ENCODE measurements around the gene UBASH3B. TPM values are rescaled to one million over a fixed set of nuclear protein-coding genes. Genes with fewer than 3 reads are reported as not detected.

Gene UBASH3B
- total RNA-seq, 1 donor from 2014 or later: 62.1 TPM

- Histone ChIP-seq H3K27me3 (ENCODE audit: insufficient read depth, low read length) (no peaks in the 10 kb centered on the region), H3K4me3 (ENCODE audit: insufficient read depth, low read depth, low read length) (no peak overlapping the region)
Measured at GRCh38 chr11:122659676-122660554, 4.4 kb downstream of the UBASH3B start.

GRCh38 chr11:122661182-122661945, 5.8 kb downstream of the UBASH3B start:
- FAIRE-seq (peak; percentile 79), DNase-seq (ENCODE audit: low read depth) (peak; percentile 59)
- H3K4me3 Mint-ChIP-seq (ENCODE audit: unreplicated experiment): no peak overlapping the region
- TF ChIP-seq EZH2 (IDR thresholded peaks at IDR 0.05; ENCODE audit: insufficient read depth, low read length) (no peak), CTCF (IDR thresholded peaks at IDR 0.05; ENCODE audit: insufficient read depth, low read depth, low read length) (no peak)
- H3K4me2 ChIP-seq (ENCODE audit: low read length): peak overlapping the region; percentile 53
- peaks cover 18% of the 10 kb centered on the region for H3K36me3 Mint-ChIP-seq (ENCODE audit: low read depth, unreplicated experiment)
- H3K27me3 ChIP-seq (ENCODE audit: insufficient read depth, low read length): no peaks in the 10 kb centered on the region
- H3K27me3 Mint-ChIP-seq (ENCODE audit: low read depth, unreplicated experiment): no peaks in the 10 kb centered on the region
- peaks cover 23% of the 10 kb centered on the region for H3K4me1 ChIP-seq (ENCODE audit: insufficient read depth, low read length)
- H3K36me3 ChIP-seq (ENCODE audit: insufficient read depth, low read length): peaks cover 6% of the 10 kb centered on the region
- no peak overlapping the region for H2AFZ ChIP-seq (ENCODE audit: low read depth, low read length)
- peaks cover 30% of the 10 kb centered on the region for H3K4me1 Mint-ChIP-seq (ENCODE audit: low read depth, unreplicated experiment)
- H3K9ac ChIP-seq (ENCODE audit: low read length): peak overlapping the region; percentile 27
- no peaks in the 10 kb centered on the region for H3K9me3 ChIP-seq (ENCODE audit: insufficient read depth, low read depth, low read length)
- peaks cover 87% of the 10 kb centered on the region for H4K20me1 ChIP-seq (ENCODE audit: insufficient read depth, low read length)
- no peak overlapping the region for H3K27ac ChIP-seq (ENCODE audit: low read depth, low read length)
- peaks cover 3% of the 10 kb centered on the region for H3K9me3 Mint-ChIP-seq (ENCODE audit: unreplicated experiment)
- H3K79me2 ChIP-seq (ENCODE audit: insufficient read depth, low read length): peaks cover 92% of the 10 kb centered on the region
- peak overlapping the region; percentile 47 for H3K27ac Mint-ChIP-seq (ENCODE audit: unreplicated experiment)
- peak overlapping the region; percentile 16 for H3K4me3 ChIP-seq (ENCODE audit: insufficient read depth, low read depth, low read length)

More at GRCh38 chr11:122659676-122660554, 4.4 kb downstream of the UBASH3B start:
- H3K4me1 Mint-ChIP-seq (ENCODE audit: low read depth, unreplicated experiment): peaks cover 33% of the 10 kb centered on the region
- no peak overlapping the region for H3K9ac ChIP-seq (ENCODE audit: low read length)
- H3K36me3 ChIP-seq (ENCODE audit: insufficient read depth, low read length): peaks cover 6% of the 10 kb centered on the region
- no peaks in the 10 kb centered on the region for H3K27me3 Mint-ChIP-seq (ENCODE audit: low read depth, unreplicated experiment)
- H3K4me1 ChIP-seq (ENCODE audit: insufficient read depth, low read length): peaks cover 22% of the 10 kb centered on the region
- TF ChIP-seq EZH2 (IDR thresholded peaks at IDR 0.05; ENCODE audit: insufficient read depth, low read length) (no peak), CTCF (IDR thresholded peaks at IDR 0.05; ENCODE audit: insufficient read depth, low read depth, low read length) (no peak)
- H3K27ac Mint-ChIP-seq (ENCODE audit: unreplicated experiment): no peak overlapping the region
- peaks cover 16% of the 10 kb centered on the region for H3K36me3 Mint-ChIP-seq (ENCODE audit: low read depth, unreplicated experiment)
- no peak overlapping the region for H3K4me2 ChIP-seq (ENCODE audit: low read length)
- peaks cover 77% of the 10 kb centered on the region for H4K20me1 ChIP-seq (ENCODE audit: insufficient read depth, low read length)
- no peaks in the 10 kb centered on the region for H3K9me3 ChIP-seq (ENCODE audit: insufficient read depth, low read depth, low read length)
- peaks cover 3% of the 10 kb centered on the region for H3K9me3 Mint-ChIP-seq (ENCODE audit: unreplicated experiment)
- no peak overlapping the region for H2AFZ ChIP-seq (ENCODE audit: low read depth, low read length)
- FAIRE-seq (no peak), DNase-seq (ENCODE audit: low read depth) (no peak)
- no peak overlapping the region for H3K27ac ChIP-seq (ENCODE audit: low read depth, low read length)
- H3K4me3 Mint-ChIP-seq (ENCODE audit: unreplicated experiment): no peak overlapping the region
- H3K79me2 ChIP-seq (ENCODE audit: insufficient read depth, low read length): peaks cover 79% of the 10 kb centered on the region
